Globus pallidus (tissue), 1 donor: Measurements from ENCODE around the gene DOC2A.
"Not testable (repeated sequence)": the region's sequence is repeated elsewhere in the genome, so short reads cannot be mapped to it uniquely, and the experiment has no call there.

Source experiments
- DNase-seq: peaks from one replicate; pipeline ENCODE4 v3.0.0-alpha.2; 2015; ENCODE audit warnings: low spot score

Gene DOC2A

GRCh38 chr16:30010844-30011713 lies at the start of gene DOC2A:
TSS of gene DOC2A (minus strand) at chr16:30011027. CDS start at chr16:30010222, 805 bp downstream.
- no peak for DNase-seq

- DNase-seq: no peak
Measured at GRCh38 chr16:30060346-30060745, 49.5 kb upstream of the DOC2A start.

GRCh38 chr16:30054959-30055553 lies 44.2 kb upstream of the DOC2A start:
- DNase-seq: no peak

GRCh38 chr16:30054451-30054850 lies 43.6 kb upstream of the DOC2A start:
- no peak for DNase-seq

GRCh38 chr16:30053376-30054015 lies 42.7 kb upstream of the DOC2A start:
- no peak for DNase-seq

- peak; percentile 63 for DNase-seq
Measured at GRCh38 chr16:30052671-30053372, 42.0 kb upstream of the DOC2A start.

GRCh38 chr16:30051518-30051917 lies 40.7 kb upstream of the DOC2A start:
- DNase-seq: no peak

GRCh38 chr16:30049871-30050270 lies 39.0 kb upstream of the DOC2A start:
- DNase-seq: peak; percentile 75

- no peak for DNase-seq
Measured at GRCh38 chr16:30046588-30046987, 35.8 kb upstream of the DOC2A start.

GRCh38 chr16:30046178-30046577 lies 35.4 kb upstream of the DOC2A start:
- no peak for DNase-seq

- DNase-seq: no peak
Measured at GRCh38 chr16:30041841-30042240, 31.0 kb upstream of the DOC2A start.

- not testable (repeated sequence) for DNase-seq
Measured at GRCh38 chr16:30040690-30041089, 29.9 kb upstream of the DOC2A start.

GRCh38 chr16:30040221-30040620 lies 29.4 kb upstream of the DOC2A start:
- no peak for DNase-seq

- no peak for DNase-seq
Measured at GRCh38 chr16:30033270-30033669, 22.4 kb upstream of the DOC2A start.

- DNase-seq: peak; percentile 47
Measured at GRCh38 chr16:30032083-30032819, 21.4 kb upstream of the DOC2A start.

GRCh38 chr16:30031477-30031918 lies 20.7 kb upstream of the DOC2A start:
- DNase-seq: no peak

- no peak for DNase-seq
Measured at GRCh38 chr16:30030841-30031413, 20.1 kb upstream of the DOC2A start, which contains the start of gene TLCD3B. TSS of gene TLCD3B (minus strand) at chr16:30031271. CDS start at chr16:30030527, 744 bp downstream.

GRCh38 chr16:30030011-30030685 lies 19.3 kb upstream of the DOC2A start:
- DNase-seq: no peak

GRCh38 chr16:30028438-30029076 lies 17.7 kb upstream of the DOC2A start:
- no peak for DNase-seq
